GM10248 (cell line): Measurements from ENCODE around the gene SCGB1A1.
A peak's percentile ranks its signal among the peaks of the same experiment; 100 is the strongest.

Source experiments
- CTCF ChIA-PET: fragments of 300-600 bp; sonication (Branson Sonifier 250); formaldehyde crosslinking; extraction: SDS; loops from one replicate; lab custom pipeline; 2021; ENCODE audit warnings: antibody characterized with exemption; lab: Yijun Ruan, JAX
- POLR2A ChIA-PET: fragments of 350-650 bp; sonication (Branson Sonifier 250); formaldehyde crosslinking; extraction: SDS; loops from one replicate; lab custom pipeline; 2020; ENCODE audit warnings: antibody characterized with exemption; lab: Yijun Ruan, JAX
- DNase-seq: peaks from one replicate; pipeline ENCODE4 v3.0.0; 2012; ENCODE audit errors: extremely low spot score
- CTCF ChIP-seq: IDR thresholded peaks from 2 replicates; pipeline ENCODE4 v1.5.1; 2012; ENCODE audit warnings: mild to moderate bottlenecking, low read depth; ENCODE audit errors: extremely low read depth, missing control alignments, control extremely low read depth

The SCGB1A1 gene

DNA sequence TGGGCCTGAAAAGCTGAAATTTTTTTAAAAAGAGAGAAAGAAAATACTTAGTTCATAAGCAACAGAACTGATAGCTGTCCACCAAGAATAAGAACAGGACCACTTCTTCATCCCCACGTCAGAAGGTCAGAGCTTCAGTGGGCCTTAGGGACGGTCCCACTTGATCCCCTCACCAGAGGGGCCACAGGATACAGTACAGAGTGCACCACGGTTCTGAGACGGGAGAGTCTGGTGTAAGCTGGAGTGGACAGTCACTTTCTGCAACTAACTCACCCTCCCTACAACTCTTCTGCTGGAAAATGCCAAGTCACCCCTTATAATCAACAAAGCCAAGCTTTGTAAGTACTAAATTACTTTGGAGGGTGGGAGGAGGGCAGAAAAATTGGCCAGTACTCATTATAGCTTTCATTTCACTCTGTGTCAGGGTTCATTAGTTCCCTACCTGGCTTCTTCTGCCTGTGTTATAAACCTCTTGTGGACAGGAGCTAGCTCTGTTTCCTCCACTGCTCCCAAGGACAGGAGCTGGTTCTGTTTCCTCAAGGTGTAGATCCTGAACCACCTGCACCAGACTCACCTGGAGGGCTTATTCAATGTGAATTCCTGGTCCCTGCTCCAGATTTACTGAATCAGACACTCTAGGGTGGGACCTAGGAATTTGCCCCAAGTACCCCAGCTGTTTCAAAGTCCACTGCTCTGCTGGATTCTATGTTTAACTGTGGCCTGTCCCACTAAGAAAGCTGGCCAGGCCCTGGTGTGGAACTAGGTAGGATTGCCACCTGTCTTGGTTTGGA is 39.6 kb downstream of the SCGB1A1 start:
- ChIA-PET CTCF (interaction anchor here (0.8 to 2.7 kb wide), 5 partner anchors 9 to 84 kb away, joined by 3 to 15 read pairs (median 6); no protein-coding TSS in a partner anchor), POLR2A (no interaction called here)
- TF ChIP-seq CTCF: no peak
- DNase-seq: no peak

GRCh38 chr11:62459080-62459479 is 40.2 kb downstream of the SCGB1A1 start:
- ChIA-PET POLR2A (no interaction called here), CTCF (interaction anchor here (1.1 to 2.7 kb wide), 5 partner anchors 10 to 102 kb away, joined by 3 to 15 read pairs (median 6); no protein-coding TSS in a partner anchor)
- no peak for DNase-seq
- TF ChIP-seq CTCF: no peak

DNA sequence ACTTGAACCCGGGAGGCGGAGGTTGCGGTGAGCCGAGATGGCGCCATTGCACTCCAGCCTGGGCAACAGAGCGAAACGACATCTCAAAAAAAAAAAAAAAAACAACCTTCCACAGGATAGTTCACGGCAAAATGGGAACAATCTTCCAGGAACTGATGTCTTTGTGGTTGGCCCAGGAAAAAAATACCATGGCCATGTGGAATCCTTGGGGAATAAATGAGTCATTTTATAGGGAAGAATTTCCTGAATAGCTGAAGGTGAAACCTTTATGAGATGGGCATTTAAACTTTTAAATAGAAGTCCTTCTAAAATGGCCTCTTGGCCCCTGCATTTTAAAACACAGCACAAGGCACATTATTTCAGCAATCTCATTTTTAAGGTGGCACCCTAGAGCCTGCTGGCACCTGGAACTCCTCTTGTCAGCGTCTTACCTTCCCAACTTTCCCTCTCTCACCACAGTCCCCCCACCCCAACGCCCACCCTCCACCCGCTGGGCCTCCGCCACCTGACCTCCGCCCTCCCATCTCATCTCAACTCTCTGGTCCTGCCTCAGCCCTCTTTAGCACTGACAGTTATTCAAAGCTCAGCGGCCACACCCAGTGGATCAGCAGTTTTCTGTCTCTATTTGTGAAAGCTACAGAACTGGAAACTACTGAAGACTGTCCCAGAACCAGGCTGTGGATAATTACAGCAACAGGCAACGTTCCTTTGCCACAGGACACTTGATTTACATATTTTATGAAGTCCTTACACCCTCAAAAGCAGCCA is 43.1 kb downstream of the SCGB1A1 start:
- POLR2A ChIA-PET: interaction anchor here (0.7 kb wide), 1 partner anchor 203 kb away, joined by 5 read pairs; the partner anchor contains the start of genes C11orf98 and CSKMT
- no peak for DNase-seq
- no peak for TF ChIP-seq CTCF
- CTCF ChIA-PET: interaction anchor here (1.1 to 2.3 kb wide), 2 partner anchors 9 to 81 kb away, joined by 3 to 7 read pairs; no protein-coding TSS in a partner anchor

DNA sequence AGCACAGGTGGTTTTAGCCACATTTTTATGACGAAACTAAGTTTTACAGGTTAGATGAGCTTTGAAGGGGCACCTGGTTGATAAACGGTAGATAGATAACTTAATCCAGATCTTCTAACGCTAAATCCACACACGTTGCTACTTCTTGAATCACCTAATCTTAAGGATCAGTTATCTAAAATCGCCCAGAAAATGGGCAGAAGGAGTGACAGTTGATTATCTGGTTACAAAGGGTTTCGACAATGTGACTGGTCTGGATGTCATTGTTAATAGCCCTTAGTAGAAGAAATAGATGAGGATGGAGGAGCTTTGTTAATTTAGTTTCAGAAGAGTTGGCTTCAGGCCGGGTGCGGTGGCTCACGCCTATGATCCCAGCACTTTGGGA is 43.7 kb downstream of the SCGB1A1 start:
- DNase-seq: no peak
- no peak for TF ChIP-seq CTCF
- POLR2A ChIA-PET: no interaction called here
- CTCF ChIA-PET: interaction anchor here (1.1 to 2.3 kb wide), 2 partner anchors 10 to 80 kb away, joined by 3 to 7 read pairs; no protein-coding TSS in a partner anchor

- no peak for TF ChIP-seq CTCF
- POLR2A ChIA-PET: no interaction called here
- no peak for DNase-seq
- CTCF ChIA-PET: interaction anchor here (1.4 to 2.3 kb wide), 2 partner anchors 80 to 243 kb away, joined by 3 to 7 read pairs; no protein-coding TSS in a partner anchor
Observed at GRCh38 chr11:62463121-62463542, 44.3 kb downstream of the SCGB1A1 start.

DNA sequence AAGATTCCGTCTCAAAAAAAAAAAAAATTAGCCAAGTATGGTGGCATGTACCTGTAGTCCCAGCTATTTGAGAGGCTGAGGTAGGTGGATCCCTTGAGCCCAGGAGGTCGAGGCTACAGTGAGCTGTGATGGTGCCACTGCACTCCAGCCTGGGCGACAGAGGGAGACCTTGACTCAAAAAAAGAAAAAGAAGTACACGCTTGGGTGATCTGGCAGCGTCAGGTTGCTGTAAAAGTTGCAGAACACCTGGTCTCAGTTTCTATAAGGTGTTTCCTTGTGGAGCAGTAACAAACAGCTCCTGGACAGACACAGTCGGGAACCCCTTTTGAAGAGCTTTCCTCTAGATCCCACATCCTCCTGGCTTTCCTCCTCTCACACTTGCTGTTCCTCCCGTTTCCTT is 45.8 kb downstream of the SCGB1A1 start:
- TF ChIP-seq CTCF: peak; percentile 39
- ChIA-PET CTCF (interaction anchor here (0.7 to 2.2 kb wide), 2 partner anchors 40 to 78 kb away, joined by 3 to 7 read pairs; no protein-coding TSS in a partner anchor), POLR2A (interaction anchor here (1.2 kb wide), 1 partner anchor 85 kb away, joined by 4 read pairs; no protein-coding TSS in a partner anchor)
- peak; percentile 45 for DNase-seq
